SU-DHL-6 (cell line): ENCODE results near the gene STX18.

Experiments
- H2AFZ ChIP-seq: fragments of 200-600 bp; sonication (generic); 2 replicates; pipeline ENCODE4 v1.6.1; 2014; ENCODE audit warnings: low read depth, mild to moderate bottlenecking, moderate library complexity, mixed read lengths, antibody characterized with exemption, low read length; ENCODE audit not compliant: severe bottlenecking
- H3F3A ChIP-seq: fragments of 200-600 bp; shearing (Covaris generic); 2 replicates; pipeline ENCODE4 v1.6.0; 2016; ENCODE audit warnings: antibody characterized with exemption, mild to moderate bottlenecking; ENCODE audit not compliant: insufficient read depth
- H3K27ac ChIP-seq: fragments of 200-600 bp; sonication (generic); 2 replicates; pipeline ENCODE4 v1.5.1; 2016; ENCODE audit warnings: low read depth, mild to moderate bottlenecking, low read length, moderate library complexity, mixed read lengths
- H3K27me3 ChIP-seq: fragments of 200-600 bp; sonication (generic), shearing (Covaris generic); 2 replicates; pipeline ENCODE4 v1.6.0; 2014; ENCODE audit warnings: mild to moderate bottlenecking, low read length
- H3K36me3 ChIP-seq: fragments of 200-600 bp; sonication (generic); 2 replicates; pipeline ENCODE4 v1.6.1; 2014; ENCODE audit warnings: mild to moderate bottlenecking, low read length, mixed read lengths
- H3K4me2 ChIP-seq: fragments of 300-600, 200-600 bp; shearing (Covaris generic), sonication (generic); 2 replicates; pipeline ENCODE4 v1.6.0; 2014; ENCODE audit warnings: low read length, low read depth, mild to moderate bottlenecking; ENCODE audit not compliant: poor library complexity, severe bottlenecking
- H3K4me3 ChIP-seq: fragments of 200-600 bp; sonication (generic); 2 replicates; pipeline ENCODE4 v1.5.1; 2014; ENCODE audit warnings: antibody characterized with exemption, low read length, mild to moderate bottlenecking, mixed read lengths; ENCODE audit not compliant: insufficient read depth, poor library complexity, severe bottlenecking
- H3K79me2 ChIP-seq: fragments of 200-600 bp; sonication (generic); 2 replicates; pipeline ENCODE4 v1.6.1; 2014; ENCODE audit warnings: mild to moderate bottlenecking, low read length, moderate library complexity; ENCODE audit not compliant: insufficient read depth
- H3K9ac ChIP-seq: fragments of 200-600 bp; sonication (generic); 2 replicates; pipeline ENCODE4 v1.7.0; 2014; ENCODE audit warnings: mild to moderate bottlenecking, low read length
- H3K9me2 ChIP-seq: fragments of 200-600 bp; sonication (generic); replicated peaks from 2 replicates; pipeline ENCODE4 v1.6.1; 2014; ENCODE audit warnings: low read length; ENCODE audit not compliant: insufficient read depth
- H3K9me3 ChIP-seq: fragments of 200-600 bp; sonication (generic); 2 replicates; pipeline ENCODE4 v1.6.1; 2014; ENCODE audit warnings: low read length, mixed read lengths; ENCODE audit not compliant: insufficient read depth
- H4K20me1 ChIP-seq: fragments of 200-600 bp; sonication (generic); 2 replicates; pipeline ENCODE4 v1.6.1; 2014; ENCODE audit warnings: low read depth, mild to moderate bottlenecking, antibody characterized with exemption, low read length, moderate library complexity, mixed read lengths
- CTCF ChIP-seq: fragments of 200-600 bp; sonication (generic); IDR thresholded peaks from one replicate; pipeline ENCODE4 v1.5.1; 2017; ENCODE audit warnings: antibody characterized with exemption, mild to moderate bottlenecking, low read length, moderate library complexity; ENCODE audit not compliant: insufficient read depth, poor library complexity, severe bottlenecking
- EZH2phosphoT487 ChIP-seq: fragments of 200-600 bp; sonication (generic), shearing (Covaris generic); conservative IDR thresholded peaks from 2 replicates; pipeline ENCODE4 v1.6.1; 2018; ENCODE audit warnings: mild to moderate bottlenecking, antibody characterized with exemption, low read length, moderate library complexity, mixed read lengths

STX18 gene

GRCh38 chr4:4440333-4441061 lies 101.4 kb downstream of the STX18 start:
- H2AFZ ChIP-seq: no peak overlapping the region
- H3K9me2 ChIP-seq: no peaks in the 10 kb centered on the region
- TF ChIP-seq EZH2phosphoT487 (no peak), CTCF (no peak)
- no peak overlapping the region for H3K4me3 ChIP-seq
- no peaks in the 10 kb centered on the region for H3K36me3 ChIP-seq
- H3K27me3 ChIP-seq: no peaks in the 10 kb centered on the region
- no peak overlapping the region for H3K4me2 ChIP-seq
- no peaks in the 10 kb centered on the region for H4K20me1 ChIP-seq
- H3K79me2 ChIP-seq: no peaks in the 10 kb centered on the region
- no peaks in the 10 kb centered on the region for H3F3A ChIP-seq
- H3K9me3 ChIP-seq: no peaks in the 10 kb centered on the region
- H3K9ac ChIP-seq: no peak overlapping the region
- no peak overlapping the region for H3K27ac ChIP-seq

GRCh38 chr4:4439782-4440181 lies 102.1 kb downstream of the STX18 start:
- TF ChIP-seq EZH2phosphoT487: no peak
- TF ChIP-seq CTCF: no peak
- H3K27me3 ChIP-seq: no peaks in the 10 kb centered on the region
- H3K9me3 ChIP-seq: no peaks in the 10 kb centered on the region
- no peaks in the 10 kb centered on the region for H3F3A ChIP-seq
- H2AFZ ChIP-seq: no peak overlapping the region
- H3K9ac ChIP-seq: no peak overlapping the region
- H3K9me2 ChIP-seq: no peaks in the 10 kb centered on the region
- no peak overlapping the region for H3K27ac ChIP-seq
- no peak overlapping the region for H3K4me3 ChIP-seq
- H3K4me2 ChIP-seq: no peak overlapping the region
- H3K79me2 ChIP-seq: no peaks in the 10 kb centered on the region
- H4K20me1 ChIP-seq: no peaks in the 10 kb centered on the region
- H3K36me3 ChIP-seq: no peaks in the 10 kb centered on the region

GRCh38 chr4:4438891-4439290 lies 103.0 kb downstream of the STX18 start:
- Histone ChIP-seq H3K36me3 (no peaks in the 10 kb centered on the region), H4K20me1 (no peaks in the 10 kb centered on the region), H3K27ac (no peak overlapping the region), H3K9me2 (no peaks in the 10 kb centered on the region), H3K27me3 (no peaks in the 10 kb centered on the region), H3K79me2 (no peaks in the 10 kb centered on the region), H3F3A (no peaks in the 10 kb centered on the region), H3K9ac (no peak overlapping the region), H3K9me3 (no peaks in the 10 kb centered on the region), H3K4me3 (no peak overlapping the region), H2AFZ (no peak overlapping the region), H3K4me2 (no peak overlapping the region)
- no peak for TF ChIP-seq EZH2phosphoT487
- TF ChIP-seq CTCF: no peak
